ENCODE results near the gene JCHAIN. TPM values are rescaled to one million over a fixed set of nuclear protein-coding genes. Genes with fewer than 3 reads are reported as not detected.

The JCHAIN gene
- total and polyA plus RNA-seq, 2 of the 13 experiments (the other 11 are each of a cell fraction or from before 2014, with no cell fraction given), result not detected

DNA sequence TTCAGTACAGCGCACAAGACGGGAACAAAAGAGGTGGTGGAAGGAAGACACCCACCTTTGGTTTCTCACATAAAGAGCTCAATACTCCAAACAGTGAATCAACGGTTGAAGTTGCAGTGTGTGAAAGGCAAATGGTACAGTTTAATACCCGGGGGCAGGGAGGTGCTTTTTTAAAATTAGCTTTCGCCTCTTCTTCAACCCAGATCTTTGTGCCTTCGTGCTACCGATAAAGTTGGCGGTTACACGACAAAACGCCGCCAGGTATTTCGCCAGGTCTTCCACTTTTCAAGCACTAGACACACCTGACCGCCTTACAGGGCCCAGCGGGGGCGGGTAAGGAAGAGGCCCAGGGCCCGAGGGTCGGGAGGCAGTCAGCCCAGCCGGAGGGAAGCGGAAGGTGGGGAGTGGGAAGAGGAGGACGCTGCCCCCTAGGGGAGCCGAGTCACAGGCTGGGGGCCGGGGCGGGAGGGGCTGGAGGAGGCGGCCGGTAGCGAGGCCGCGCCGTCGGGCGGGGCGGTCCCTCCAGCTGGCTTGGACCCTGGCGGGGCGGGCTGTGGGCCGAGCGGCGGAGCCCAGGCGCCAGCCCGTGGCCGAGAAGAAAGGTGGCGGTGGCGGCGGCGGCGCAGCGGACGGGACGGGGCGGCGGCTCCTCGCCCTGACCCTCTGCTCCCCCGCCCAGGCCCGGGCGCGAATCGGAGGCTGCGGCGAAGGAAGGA, 38.1 kb upstream of the JCHAIN start (continued):
- TF ChIP-seq, protein P1, sequence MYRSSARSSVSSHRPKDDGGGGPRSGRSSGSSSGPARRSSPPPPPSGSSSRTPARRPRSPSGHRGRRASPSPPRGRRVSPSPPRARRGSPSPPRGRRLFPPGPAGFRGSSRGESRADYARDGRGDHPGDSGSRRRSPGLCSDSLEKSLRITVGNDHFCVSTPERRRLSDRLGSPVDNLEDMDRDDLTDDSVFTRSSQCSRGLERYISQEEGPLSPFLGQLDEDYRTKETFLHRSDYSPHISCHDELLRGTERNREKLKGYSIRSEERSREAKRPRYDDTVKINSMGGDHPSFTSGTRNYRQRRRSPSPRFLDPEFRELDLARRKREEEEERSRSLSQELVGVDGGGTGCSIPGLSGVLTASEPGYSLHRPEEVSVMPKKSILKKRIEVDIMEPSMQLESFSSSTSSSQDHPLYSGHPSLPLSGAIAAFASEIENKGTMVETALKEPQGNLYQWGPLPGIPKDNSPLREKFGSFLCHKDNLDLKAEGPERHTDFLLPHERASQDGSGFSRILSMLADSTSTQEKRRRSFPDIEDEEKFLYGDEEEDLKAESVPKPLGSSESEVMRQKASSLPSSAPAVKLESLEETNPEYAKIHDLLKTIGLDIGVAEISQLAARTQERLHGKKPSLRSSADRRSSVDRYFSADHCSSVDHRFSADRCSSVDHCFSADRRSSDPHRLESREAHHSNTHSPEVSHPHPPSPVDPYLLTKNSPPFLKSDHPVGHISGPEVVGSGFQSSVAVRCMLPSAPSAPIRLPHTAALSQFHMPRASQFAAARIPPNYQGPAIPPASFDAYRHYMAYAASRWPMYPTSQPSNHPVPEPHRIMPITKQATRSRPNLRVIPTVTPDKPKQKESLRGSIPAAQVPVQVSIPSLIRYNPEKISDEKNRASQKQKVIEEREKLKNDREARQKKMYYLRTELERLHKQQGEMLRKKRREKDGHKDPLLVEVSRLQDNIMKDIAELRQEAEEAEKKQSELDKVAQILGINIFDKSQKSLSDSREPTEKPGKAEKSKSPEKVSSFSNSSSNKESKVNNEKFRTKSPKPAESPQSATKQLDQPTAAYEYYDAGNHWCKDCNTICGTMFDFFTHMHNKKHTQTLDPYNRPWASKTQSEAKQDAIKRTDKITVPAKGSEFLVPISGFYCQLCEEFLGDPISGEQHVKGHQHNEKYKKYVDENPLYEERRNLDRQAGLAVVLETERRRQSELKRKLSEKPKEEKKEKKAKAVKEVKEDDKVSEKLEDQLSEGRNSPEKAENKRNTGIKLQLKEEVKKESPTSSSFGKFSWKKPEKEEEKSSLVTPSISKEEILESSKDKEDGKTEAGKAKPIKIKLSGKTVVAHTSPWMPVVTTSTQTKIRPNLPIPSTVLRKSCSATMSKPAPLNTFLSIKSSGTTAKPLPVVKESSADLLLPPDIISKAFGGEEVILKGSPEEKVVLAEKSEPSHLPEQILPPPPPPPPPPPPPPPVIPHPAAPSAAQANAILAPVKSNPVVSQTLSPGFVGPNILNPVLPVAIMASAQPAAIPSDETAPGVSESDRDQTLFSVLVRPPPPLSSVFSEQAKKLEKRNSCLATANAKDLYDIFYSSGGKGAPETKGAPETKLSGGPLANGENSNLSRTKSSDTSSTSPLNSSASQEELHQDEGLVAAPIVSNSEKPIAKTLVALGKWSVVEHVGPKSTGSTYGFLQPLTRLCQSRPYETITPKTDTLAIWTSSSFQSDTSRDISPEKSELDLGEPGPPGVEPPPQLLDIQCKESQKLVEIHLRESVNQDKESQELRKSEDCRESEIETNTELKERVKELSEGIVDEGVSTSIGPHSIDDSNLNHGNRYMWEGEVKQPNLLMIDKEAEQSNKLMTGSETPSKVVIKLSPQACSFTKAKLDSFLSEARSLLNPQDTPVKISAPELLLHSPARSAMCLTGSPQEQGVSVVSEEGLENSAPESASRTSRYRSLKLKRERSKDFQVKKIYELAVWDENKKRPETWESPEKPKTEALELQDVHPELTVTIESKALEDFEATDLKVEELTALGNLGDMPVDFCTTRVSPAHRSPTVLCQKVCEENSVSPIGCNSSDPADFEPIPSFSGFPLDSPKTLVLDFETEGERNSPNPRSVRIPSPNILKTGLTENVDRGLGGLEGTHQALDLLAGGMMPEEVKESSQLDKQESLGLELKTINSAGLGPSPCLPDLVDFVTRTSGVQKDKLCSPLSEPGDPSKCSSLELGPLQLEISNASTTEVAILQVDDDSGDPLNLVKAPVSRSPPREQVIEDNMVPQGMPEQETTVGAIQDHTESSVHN (CRISPR knock-in tag; IDR thresholded peaks at IDR 0.05), result 0 out of 2 replicates have a peak, but pooled peaks have one; percentile 53
- TF ChIP-seq, protein P2, sequence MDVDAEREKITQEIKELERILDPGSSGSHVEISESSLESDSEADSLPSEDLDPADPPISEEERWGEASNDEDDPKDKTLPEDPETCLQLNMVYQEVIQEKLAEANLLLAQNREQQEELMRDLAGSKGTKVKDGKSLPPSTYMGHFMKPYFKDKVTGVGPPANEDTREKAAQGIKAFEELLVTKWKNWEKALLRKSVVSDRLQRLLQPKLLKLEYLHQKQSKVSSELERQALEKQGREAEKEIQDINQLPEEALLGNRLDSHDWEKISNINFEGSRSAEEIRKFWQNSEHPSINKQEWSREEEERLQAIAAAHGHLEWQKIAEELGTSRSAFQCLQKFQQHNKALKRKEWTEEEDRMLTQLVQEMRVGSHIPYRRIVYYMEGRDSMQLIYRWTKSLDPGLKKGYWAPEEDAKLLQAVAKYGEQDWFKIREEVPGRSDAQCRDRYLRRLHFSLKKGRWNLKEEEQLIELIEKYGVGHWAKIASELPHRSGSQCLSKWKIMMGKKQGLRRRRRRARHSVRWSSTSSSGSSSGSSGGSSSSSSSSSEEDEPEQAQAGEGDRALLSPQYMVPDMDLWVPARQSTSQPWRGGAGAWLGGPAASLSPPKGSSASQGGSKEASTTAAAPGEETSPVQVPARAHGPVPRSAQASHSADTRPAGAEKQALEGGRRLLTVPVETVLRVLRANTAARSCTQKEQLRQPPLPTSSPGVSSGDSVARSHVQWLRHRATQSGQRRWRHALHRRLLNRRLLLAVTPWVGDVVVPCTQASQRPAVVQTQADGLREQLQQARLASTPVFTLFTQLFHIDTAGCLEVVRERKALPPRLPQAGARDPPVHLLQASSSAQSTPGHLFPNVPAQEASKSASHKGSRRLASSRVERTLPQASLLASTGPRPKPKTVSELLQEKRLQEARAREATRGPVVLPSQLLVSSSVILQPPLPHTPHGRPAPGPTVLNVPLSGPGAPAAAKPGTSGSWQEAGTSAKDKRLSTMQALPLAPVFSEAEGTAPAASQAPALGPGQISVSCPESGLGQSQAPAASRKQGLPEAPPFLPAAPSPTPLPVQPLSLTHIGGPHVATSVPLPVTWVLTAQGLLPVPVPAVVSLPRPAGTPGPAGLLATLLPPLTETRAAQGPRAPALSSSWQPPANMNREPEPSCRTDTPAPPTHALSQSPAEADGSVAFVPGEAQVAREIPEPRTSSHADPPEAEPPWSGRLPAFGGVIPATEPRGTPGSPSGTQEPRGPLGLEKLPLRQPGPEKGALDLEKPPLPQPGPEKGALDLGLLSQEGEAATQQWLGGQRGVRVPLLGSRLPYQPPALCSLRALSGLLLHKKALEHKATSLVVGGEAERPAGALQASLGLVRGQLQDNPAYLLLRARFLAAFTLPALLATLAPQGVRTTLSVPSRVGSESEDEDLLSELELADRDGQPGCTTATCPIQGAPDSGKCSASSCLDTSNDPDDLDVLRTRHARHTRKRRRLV (CRISPR knock-in tag; IDR thresholded peaks at IDR 0.05), result no peak
- peak; percentile 29; the same call in 1 of the 2 replicates for TF ChIP-seq ZNF746 (CRISPR knock-in tag; IDR thresholded peaks at IDR 0.05)
- no peak for TF ChIP-seq BRCA1 (CRISPR knock-in tag; IDR thresholded peaks at IDR 0.05)
- peak; percentile 17; the same call in 1 of the 2 replicates for TF ChIP-seq ARID5B (CRISPR knock-in tag; IDR thresholded peaks at IDR 0.05)
- TF ChIP-seq, protein P3, sequence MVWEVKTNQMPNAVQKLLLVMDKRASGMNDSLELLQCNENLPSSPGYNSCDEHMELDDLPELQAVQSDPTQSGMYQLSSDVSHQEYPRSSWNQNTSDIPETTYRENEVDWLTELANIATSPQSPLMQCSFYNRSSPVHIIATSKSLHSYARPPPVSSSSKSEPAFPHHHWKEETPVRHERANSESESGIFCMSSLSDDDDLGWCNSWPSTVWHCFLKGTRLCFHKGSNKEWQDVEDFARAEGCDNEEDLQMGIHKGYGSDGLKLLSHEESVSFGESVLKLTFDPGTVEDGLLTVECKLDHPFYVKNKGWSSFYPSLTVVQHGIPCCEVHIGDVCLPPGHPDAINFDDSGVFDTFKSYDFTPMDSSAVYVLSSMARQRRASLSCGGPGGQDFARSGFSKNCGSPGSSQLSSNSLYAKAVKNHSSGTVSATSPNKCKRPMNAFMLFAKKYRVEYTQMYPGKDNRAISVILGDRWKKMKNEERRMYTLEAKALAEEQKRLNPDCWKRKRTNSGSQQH (CRISPR knock-in tag; IDR thresholded peaks at IDR 0.05; ENCODE audit: low read depth), result no peak
- no peak; the same call in 1 of the 2 replicates for TF ChIP-seq KLF11 (CRISPR knock-in tag; IDR thresholded peaks at IDR 0.05)
- no peak for TF ChIP-seq ZNF737 (CRISPR knock-in tag; IDR thresholded peaks at IDR 0.05; ENCODE audit: borderline replicate concordance)
- TF ChIP-seq ZNF383 (CRISPR knock-in tag; IDR thresholded peaks at IDR 0.05; ENCODE audit: borderline replicate concordance), result no peak
